DOHH2 (cell line): Measurements from ENCODE around the gene RNF112.

Experiments
- H3F3A ChIP-seq: fragments of 200-600 bp; sonication (generic), shearing (Covaris generic); 2 replicates; pipeline ENCODE4 v1.6.0; 2016; ENCODE audit warnings: antibody characterized with exemption, mild to moderate bottlenecking; ENCODE audit not compliant: control insufficient read depth, insufficient read depth
- H3K27ac ChIP-seq: fragments of 200-600 bp; sonication (generic); 2 replicates; pipeline ENCODE4 v1.5.1; 2014; ENCODE audit warnings: low read depth, mild to moderate bottlenecking, low read length, moderate library complexity
- H3K27me3 ChIP-seq: fragments of 200-600 bp; sonication (generic); 2 replicates; pipeline ENCODE4 v1.6.1; 2014; ENCODE audit warnings: mild to moderate bottlenecking, low read length, mixed read lengths; ENCODE audit not compliant: control insufficient read depth
- H3K36me3 ChIP-seq: fragments of 200-600 bp; sonication (generic); 2 replicates; pipeline ENCODE4 v1.6.1; 2014; ENCODE audit warnings: mild to moderate bottlenecking, low read length, moderate library complexity, mixed read lengths; ENCODE audit not compliant: control insufficient read depth
- H3K4me1 ChIP-seq: fragments of 200-600 bp; sonication (generic); 2 replicates; pipeline ENCODE4 v1.6.1; 2014; ENCODE audit warnings: mild to moderate bottlenecking, low read length, mixed read lengths; ENCODE audit not compliant: control insufficient read depth
- H3K4me2 ChIP-seq: fragments of 200-600 bp; sonication (generic); 2 replicates; pipeline ENCODE4 v1.6.0; 2014; ENCODE audit warnings: mild to moderate bottlenecking, low read length, moderate library complexity
- H3K4me3 ChIP-seq: fragments of 200-600 bp; sonication (generic); 2 replicates; pipeline ENCODE4 v1.5.1; 2014; ENCODE audit warnings: mild to moderate bottlenecking, low read length, mixed read lengths
- H3K79me2 ChIP-seq: fragments of 200-600 bp; sonication (generic); 2 replicates; pipeline ENCODE4 v1.6.1; 2014; ENCODE audit warnings: mild to moderate bottlenecking, low read length, mixed read lengths; ENCODE audit not compliant: control insufficient read depth
- H3K9me2 ChIP-seq: fragments of 200-600 bp; sonication (generic); replicated peaks from 2 replicates; pipeline ENCODE4 v1.6.1; 2014; ENCODE audit warnings: mild to moderate bottlenecking, low read length, mixed read lengths; ENCODE audit not compliant: control insufficient read depth
- H3K9me3 ChIP-seq: fragments of 200-600 bp; sonication (generic); 2 replicates; pipeline ENCODE4 v1.6.1; 2014; ENCODE audit warnings: antibody characterized with exemption, low read length, mixed read lengths; ENCODE audit not compliant: control insufficient read depth, insufficient read depth
- H4K20me1 ChIP-seq: fragments of 200-600 bp; sonication (generic); 2 replicates; pipeline ENCODE4 v1.6.0; 2014; ENCODE audit warnings: low read depth, mild to moderate bottlenecking, antibody characterized with exemption, low read length, moderate library complexity; ENCODE audit not compliant: control insufficient read depth, insufficient read depth
- EZH2phosphoT487 ChIP-seq: fragments of 200-600 bp; sonication (generic); IDR thresholded peaks from 2 replicates; pipeline ENCODE4 v1.6.1; 2017; ENCODE audit warnings: borderline replicate concordance, mild to moderate bottlenecking, antibody characterized with exemption, low read length, moderate library complexity, mixed read lengths
- TF ChIP-seq, protein P1 (sequence below): fragments of 200-600 bp; sonication (generic); IDR thresholded peaks from one replicate; pipeline ENCODE4 v1.5.1; 2014; ENCODE audit warnings: antibody characterized with exemption, mild to moderate bottlenecking, low read depth, low read length; ENCODE audit not compliant: poor library complexity, severe bottlenecking

The RNF112 gene

DNA sequence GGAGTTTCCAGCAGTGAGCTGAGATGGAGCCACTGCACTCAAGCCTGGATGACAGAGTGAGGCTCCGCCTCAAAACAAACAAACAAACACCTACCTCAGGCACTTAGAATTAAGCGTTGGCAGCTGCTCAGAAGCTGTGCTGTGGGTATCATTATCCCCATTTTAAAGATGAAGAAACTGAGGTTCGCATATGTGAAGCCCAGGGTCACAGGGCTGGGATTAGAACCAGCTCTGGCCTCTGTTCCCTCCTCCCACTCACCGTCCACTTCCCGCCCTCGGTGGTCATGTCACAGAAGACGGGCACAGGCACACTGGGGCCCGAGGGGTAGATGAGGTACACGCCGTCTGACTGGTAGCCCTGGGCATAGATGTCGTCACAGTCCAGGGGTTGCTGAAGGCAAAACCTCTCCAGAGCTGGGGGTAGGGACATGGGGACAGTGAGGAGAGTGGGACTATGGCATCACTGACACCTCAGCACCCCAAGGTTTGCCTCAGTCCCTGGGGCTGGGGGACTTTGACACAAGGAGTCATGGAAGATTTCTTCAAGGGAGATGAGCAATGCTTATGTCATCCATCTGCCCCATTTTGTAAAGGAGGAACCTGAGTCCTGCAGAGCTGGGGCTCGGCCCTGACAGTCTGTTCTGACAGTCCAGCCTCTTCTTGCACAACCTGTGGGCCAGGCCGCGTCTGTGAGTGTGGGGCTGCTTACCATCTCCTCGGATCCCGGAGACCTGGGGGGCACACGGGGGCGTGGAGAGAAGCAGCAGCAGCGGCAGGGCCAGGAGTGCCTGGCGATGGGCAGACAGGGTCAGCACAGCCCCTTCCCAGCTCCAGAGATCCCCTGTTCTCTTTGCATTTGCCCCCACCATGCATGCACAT, 24.7 kb upstream of the RNF112 start:
- Histone ChIP-seq H3K4me1 (0 out of 2 replicates have a peak, but pooled peaks cover 3% of the 10 kb centered on the region), H3F3A (no peaks in the 10 kb centered on the region), H3K36me3 (peaks cover 11% of the 10 kb centered on the region), H3K4me2 (no peak overlapping the region), H3K79me2 (no peaks in the 10 kb centered on the region), H3K9me2 (no peaks in the 10 kb centered on the region), H3K4me3 (no peak overlapping the region), H4K20me1 (no peaks in the 10 kb centered on the region), H3K27ac (no peak overlapping the region), H3K27me3 (peaks cover 21% of the 10 kb centered on the region), H3K9me3 (no peaks in the 10 kb centered on the region)
- TF ChIP-seq, protein P1, sequence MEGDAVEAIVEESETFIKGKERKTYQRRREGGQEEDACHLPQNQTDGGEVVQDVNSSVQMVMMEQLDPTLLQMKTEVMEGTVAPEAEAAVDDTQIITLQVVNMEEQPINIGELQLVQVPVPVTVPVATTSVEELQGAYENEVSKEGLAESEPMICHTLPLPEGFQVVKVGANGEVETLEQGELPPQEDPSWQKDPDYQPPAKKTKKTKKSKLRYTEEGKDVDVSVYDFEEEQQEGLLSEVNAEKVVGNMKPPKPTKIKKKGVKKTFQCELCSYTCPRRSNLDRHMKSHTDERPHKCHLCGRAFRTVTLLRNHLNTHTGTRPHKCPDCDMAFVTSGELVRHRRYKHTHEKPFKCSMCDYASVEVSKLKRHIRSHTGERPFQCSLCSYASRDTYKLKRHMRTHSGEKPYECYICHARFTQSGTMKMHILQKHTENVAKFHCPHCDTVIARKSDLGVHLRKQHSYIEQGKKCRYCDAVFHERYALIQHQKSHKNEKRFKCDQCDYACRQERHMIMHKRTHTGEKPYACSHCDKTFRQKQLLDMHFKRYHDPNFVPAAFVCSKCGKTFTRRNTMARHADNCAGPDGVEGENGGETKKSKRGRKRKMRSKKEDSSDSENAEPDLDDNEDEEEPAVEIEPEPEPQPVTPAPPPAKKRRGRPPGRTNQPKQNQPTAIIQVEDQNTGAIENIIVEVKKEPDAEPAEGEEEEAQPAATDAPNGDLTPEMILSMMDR = no peak
- no peak for TF ChIP-seq EZH2phosphoT487

DNA sequence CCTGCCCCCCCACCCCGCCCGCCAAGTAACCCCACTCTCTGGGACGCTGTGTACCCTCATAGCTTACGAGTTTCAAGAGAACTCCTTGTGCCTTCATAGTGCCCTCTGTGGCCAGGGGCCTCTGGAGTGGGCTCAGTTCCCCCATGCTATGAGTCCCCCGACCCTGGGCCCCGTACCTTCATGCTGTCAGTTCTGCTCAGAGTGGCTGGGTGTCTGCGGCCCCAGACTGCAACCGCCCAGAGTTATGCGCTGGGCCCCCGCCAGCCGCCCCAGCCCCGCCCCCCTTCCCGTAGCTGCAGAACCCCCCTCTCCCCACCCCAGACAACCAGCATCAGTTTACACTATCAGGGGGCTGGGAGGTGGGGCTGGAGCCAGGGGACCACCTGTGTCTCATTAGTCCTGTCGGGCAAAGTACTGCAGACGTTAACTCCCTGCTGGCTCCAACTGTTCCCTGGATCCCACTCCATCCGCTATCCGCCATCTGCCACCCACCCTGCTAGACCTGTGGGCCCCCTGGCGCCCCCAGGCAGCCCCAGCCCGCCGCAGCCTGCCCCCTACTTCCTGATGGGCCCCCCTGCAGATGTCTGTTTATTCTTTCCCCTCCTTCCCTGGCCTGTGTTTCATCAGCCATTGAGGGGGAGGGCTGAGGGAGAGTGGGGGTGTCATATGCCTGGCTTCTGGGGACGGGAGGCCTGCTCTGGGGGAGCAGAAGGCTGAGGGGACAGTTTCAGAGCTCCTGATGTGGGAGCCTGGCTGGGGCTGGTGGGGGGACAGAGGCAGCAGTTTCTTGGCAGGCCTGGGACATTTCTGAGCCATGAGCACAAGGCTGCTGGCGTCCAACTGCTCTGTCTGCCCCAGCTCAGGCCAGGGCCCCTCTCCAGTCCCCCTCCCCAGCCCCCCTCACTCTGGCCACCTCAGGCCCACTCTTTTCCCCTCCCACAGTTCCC, 23.8 kb upstream of the RNF112 start, which contains the start of gene MFAP4:
Gene MFAP4 (minus strand): TSS at position 217 of the 947 bp plus-strand sequence. CDS start 35 bp downstream, at position 182.
- Histone ChIP-seq H3K9me2 (no peaks in the 10 kb centered on the region), H3K4me1 (0 out of 2 replicates have a peak, but pooled peaks cover 3% of the 10 kb centered on the region), H3K79me2 (no peaks in the 10 kb centered on the region), H3K27ac (no peak within 1 kb of the TSS), H3K9me3 (no peaks in the 10 kb centered on the region), H4K20me1 (no peaks in the 10 kb centered on the region), H3K36me3 (peaks cover 8% of the 10 kb centered on the region), H3K4me2 (no peak within 1 kb of the TSS), H3K27me3 (peaks cover 22% of the 10 kb centered on the region), H3K4me3 (no peak within 1 kb of the TSS), H3F3A (no peaks in the 10 kb centered on the region)
- TF ChIP-seq EZH2phosphoT487 = no peak
- TF ChIP-seq, protein P1 = no peak

DNA sequence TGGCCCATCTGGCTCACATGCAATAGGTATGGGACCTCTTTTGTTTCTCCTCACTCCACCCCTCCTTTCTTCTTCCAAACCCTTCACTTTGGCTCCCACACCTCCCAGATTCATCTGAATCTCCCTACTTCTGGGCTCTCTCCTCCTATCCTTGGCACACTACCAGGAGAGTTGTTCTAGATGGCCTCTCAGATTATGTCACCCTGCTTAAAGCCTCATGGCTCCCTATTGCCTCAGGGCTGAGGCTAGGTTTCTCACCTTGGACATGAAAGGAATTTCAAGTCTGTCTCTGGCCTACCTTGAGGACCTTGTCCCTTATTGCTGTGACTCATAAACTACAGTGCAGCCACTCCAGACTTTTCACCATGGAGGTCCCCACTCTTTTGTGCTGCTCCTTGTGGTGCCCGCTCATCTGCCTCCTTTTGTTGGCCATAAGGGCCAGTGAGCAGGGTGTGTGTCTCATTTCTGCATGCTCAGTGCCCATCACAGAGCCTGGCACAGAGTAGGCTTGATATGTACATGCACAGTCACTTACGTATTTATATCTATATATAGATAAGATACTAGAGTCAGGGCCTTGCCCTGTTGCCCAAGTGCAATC, 23.0 kb upstream of the RNF112 start:
- Histone ChIP-seq H3F3A (no peaks in the 10 kb centered on the region), H3K9me2 (no peaks in the 10 kb centered on the region), H3K36me3 (peaks cover under 1% of the 10 kb centered on the region; the same call in 1 of the 2 replicates), H3K4me2 (no peak overlapping the region), H4K20me1 (no peaks in the 10 kb centered on the region), H3K9me3 (no peaks in the 10 kb centered on the region), H3K27me3 (peaks cover 25% of the 10 kb centered on the region), H3K4me1 (0 out of 2 replicates have a peak, but pooled peaks cover 3% of the 10 kb centered on the region), H3K79me2 (no peaks in the 10 kb centered on the region), H3K4me3 (no peak overlapping the region), H3K27ac (no peak overlapping the region)
- TF ChIP-seq EZH2phosphoT487 = no peak
- TF ChIP-seq, protein P1 = no peak
